Neural cell (in vitro differentiated cells): ENCODE results near the gene PTPRK. TPM values are rescaled to one million over a fixed set of nuclear protein-coding genes. Genes with fewer than 3 reads are reported as not detected.

ENCODE experiments used
- H2AFZ ChIP-seq: fragments of 200-600, 300-800 bp; sonication (generic), shearing (Covaris generic); 2 replicates; pipeline ENCODE4 v1.6.0; 2014; ENCODE audit warnings: low read depth, mild to moderate bottlenecking, antibody characterized with exemption, low read length, moderate library complexity
- H3F3A ChIP-seq: fragments of 200-600 bp; shearing (Covaris generic); 2 replicates; pipeline ENCODE4 v1.6.1; 2016; ENCODE audit warnings: mild to moderate bottlenecking, moderate library complexity, mixed read lengths, antibody characterized with exemption, low read length; ENCODE audit not compliant: insufficient read depth, poor library complexity, severe bottlenecking
- H3K27ac ChIP-seq: fragments of 200-600, 300-800 bp; sonication (generic), shearing (Covaris generic); 2 replicates; pipeline ENCODE4 v1.5.1; 2014; ENCODE audit warnings: mild to moderate bottlenecking, low read length, moderate library complexity
- H3K27me3 ChIP-seq: fragments of 300-800, 200-600 bp; sonication (generic), shearing (Covaris generic); 2 replicates; pipeline ENCODE4 v1.6.0; 2014; ENCODE audit warnings: mild to moderate bottlenecking, low read depth, low read length, moderate library complexity; ENCODE audit not compliant: insufficient read depth
- H3K36me3 ChIP-seq: fragments of 300-800, 200-600 bp; sonication (generic), shearing (Covaris generic); 2 replicates; pipeline ENCODE4 v1.5.1; 2014; ENCODE audit warnings: mild to moderate bottlenecking, antibody characterized with exemption, low read length, moderate library complexity; ENCODE audit not compliant: insufficient read depth
- H3K4me2 ChIP-seq: fragments of 300-800, 200-600 bp; sonication (generic), shearing (Covaris generic); 2 replicates; pipeline ENCODE4 v1.6.0; 2014; ENCODE audit warnings: mild to moderate bottlenecking, low read length
- H3K4me3 ChIP-seq: fragments of 300-800, 200-600 bp; sonication (generic), shearing (Covaris generic); 2 replicates; pipeline ENCODE4 v1.5.1; 2014; ENCODE audit warnings: mild to moderate bottlenecking, low read length, moderate library complexity
- H3K79me2 ChIP-seq: fragments of 200-600 bp; shearing (Covaris generic); replicated peaks from 2 replicates; pipeline ENCODE4 v1.6.0; 2014; ENCODE audit warnings: mild to moderate bottlenecking, low read length, moderate library complexity; ENCODE audit not compliant: insufficient read depth
- H3K9ac ChIP-seq: fragments of 300-800, 200-600 bp; sonication (generic), shearing (Covaris generic); 2 replicates; pipeline ENCODE4 v1.6.1; 2016; ENCODE audit warnings: mild to moderate bottlenecking, low read length, mixed read lengths
- H3K9me2 ChIP-seq: fragments of 200-600 bp; shearing (Covaris generic); 2 replicates; pipeline ENCODE4 v1.6.1; 2016; ENCODE audit warnings: mild to moderate bottlenecking, low read length, mixed read lengths; ENCODE audit not compliant: insufficient read depth
- H3K9me3 ChIP-seq: fragments of 200-600, 300-800 bp; sonication (generic), shearing (Covaris generic); 2 replicates; pipeline ENCODE4 v1.6.1; 2016; ENCODE audit warnings: mild to moderate bottlenecking, mixed run types, low read length, moderate library complexity, mixed read lengths
- H4K20me1 ChIP-seq: fragments of 200-600 bp; shearing (Covaris generic); 2 replicates; pipeline ENCODE4 v1.6.1; 2016; ENCODE audit warnings: mild to moderate bottlenecking, mixed run types; ENCODE audit not compliant: insufficient read depth
- CTCF ChIP-seq: fragments of 450-650 bp; IDR thresholded peaks from 2 replicates; pipeline ENCODE4 v1.5.1; 2014; ENCODE audit warnings: antibody characterized with exemption, mild to moderate bottlenecking, moderate library complexity; ENCODE audit not compliant: poor library complexity, severe bottlenecking
- EP300 ChIP-seq: fragments of 450-650 bp; conservative IDR thresholded peaks from 2 replicates; pipeline ENCODE4 v1.6.1; 2014; ENCODE audit warnings: antibody characterized with exemption, mild to moderate bottlenecking, moderate library complexity; ENCODE audit not compliant: poor library complexity, severe bottlenecking
- EZH2 ChIP-seq: fragments of 200-600, 300-800 bp; shearing (Covaris generic), sonication (generic); IDR thresholded peaks from 2 replicates; pipeline ENCODE4 v1.6.1; 2014; ENCODE audit warnings: antibody characterized with exemption, low read length, borderline replicate concordance, mild to moderate bottlenecking; ENCODE audit not compliant: insufficient read depth, poor library complexity, severe bottlenecking
- MXI1 ChIP-seq: fragments of 450-650 bp; conservative IDR thresholded peaks from 2 replicates; pipeline ENCODE4 v1.6.1; 2014; ENCODE audit warnings: antibody characterized with exemption, mild to moderate bottlenecking; ENCODE audit not compliant: poor library complexity, severe bottlenecking
- POLR2AphosphoS5 ChIP-seq: IDR thresholded peaks from 2 replicates; pipeline ENCODE4 v1.6.1; 2012
- RAD21 ChIP-seq: fragments of 450-650 bp; conservative IDR thresholded peaks from 2 replicates; pipeline ENCODE4 v1.6.1; 2014; ENCODE audit warnings: antibody characterized with exemption, mild to moderate bottlenecking, moderate library complexity
- SMC3 ChIP-seq: fragments of 450-650 bp; conservative IDR thresholded peaks from 2 replicates; pipeline ENCODE4 v1.6.1; 2014; ENCODE audit warnings: antibody characterized with exemption, mild to moderate bottlenecking, moderate library complexity; ENCODE audit not compliant: poor library complexity
- TAF1 ChIP-seq: IDR thresholded peaks from 2 replicates; pipeline ENCODE4 v1.6.1; 2012; ENCODE audit warnings: low read depth
- polyA plus RNA-seq: library from polyadenylated mRNA; depleted of rRNA; stranded (reverse); fragments of >200 nt; gene quantifications from 2 replicates; pipeline ENCODE4 v1.2.3, GENCODE V29; 2014
- TF ChIP-seq, protein P1 (sequence below): IDR thresholded peaks from 2 replicates; pipeline ENCODE4 v1.6.1; 2012; ENCODE audit warnings: borderline replicate concordance

PTPRK gene
- polyA plus RNA-seq, 1 donor from 2014 or later, result 10.4 TPM

GRCh38 chr6:128412680-128413079, 107.7 kb downstream of the PTPRK start:
- Histone ChIP-seq H3K36me3 (no peaks in the 10 kb centered on the region), H2AFZ (no peak overlapping the region), H3K4me3 (no peak overlapping the region), H3K27me3 (no peaks in the 10 kb centered on the region), H3K9me2 (no peaks in the 10 kb centered on the region), H3K79me2 (no peaks in the 10 kb centered on the region), H3F3A (no peaks in the 10 kb centered on the region), H3K9me3 (no peaks in the 10 kb centered on the region), H4K20me1 (no peaks in the 10 kb centered on the region), H3K27ac (no peak overlapping the region), H3K9ac (no peak overlapping the region), H3K4me2 (no peak overlapping the region)
- TF ChIP-seq CTCF (no peak), SMC3 (no peak), POLR2AphosphoS5 (no peak), EP300 (no peak), RAD21 (no peak)

DNA sequence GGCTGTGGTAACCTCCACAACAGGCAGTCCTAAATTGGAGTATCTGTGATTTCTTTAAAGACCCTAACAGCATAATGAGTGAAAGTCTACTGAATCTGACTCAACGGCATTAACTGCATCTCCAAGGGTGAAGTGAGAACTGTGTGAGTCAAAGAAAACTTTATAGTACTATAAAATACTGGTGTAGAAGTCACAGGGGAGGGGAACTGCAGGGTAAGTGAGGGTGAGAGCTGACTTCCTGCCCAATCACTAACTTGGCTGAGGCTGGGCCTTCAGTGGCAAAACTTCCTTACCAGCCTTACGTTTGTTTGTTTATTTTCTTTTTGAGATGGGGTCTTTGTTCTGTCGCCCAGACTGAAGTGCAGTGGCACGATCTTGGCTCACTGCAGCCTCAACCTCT, 109.8 kb downstream of the PTPRK start:
- Histone ChIP-seq H3K4me3 (no peak overlapping the region), H4K20me1 (no peaks in the 10 kb centered on the region), H3K9me3 (no peaks in the 10 kb centered on the region), H3K79me2 (no peaks in the 10 kb centered on the region), H3K27me3 (no peaks in the 10 kb centered on the region), H3K9me2 (no peaks in the 10 kb centered on the region), H3K9ac (no peak overlapping the region), H3K27ac (no peak overlapping the region), H3K4me2 (no peak overlapping the region), H2AFZ (no peak overlapping the region), H3F3A (no peaks in the 10 kb centered on the region), H3K36me3 (no peaks in the 10 kb centered on the region)
- TF ChIP-seq EP300 (no peak), POLR2AphosphoS5 (no peak), TAF1 (no peak), EZH2 (no peak), MXI1 (no peak), CTCF (no peak), SMC3 (no peak), RAD21 (no peak)
- TF ChIP-seq, protein P1, sequence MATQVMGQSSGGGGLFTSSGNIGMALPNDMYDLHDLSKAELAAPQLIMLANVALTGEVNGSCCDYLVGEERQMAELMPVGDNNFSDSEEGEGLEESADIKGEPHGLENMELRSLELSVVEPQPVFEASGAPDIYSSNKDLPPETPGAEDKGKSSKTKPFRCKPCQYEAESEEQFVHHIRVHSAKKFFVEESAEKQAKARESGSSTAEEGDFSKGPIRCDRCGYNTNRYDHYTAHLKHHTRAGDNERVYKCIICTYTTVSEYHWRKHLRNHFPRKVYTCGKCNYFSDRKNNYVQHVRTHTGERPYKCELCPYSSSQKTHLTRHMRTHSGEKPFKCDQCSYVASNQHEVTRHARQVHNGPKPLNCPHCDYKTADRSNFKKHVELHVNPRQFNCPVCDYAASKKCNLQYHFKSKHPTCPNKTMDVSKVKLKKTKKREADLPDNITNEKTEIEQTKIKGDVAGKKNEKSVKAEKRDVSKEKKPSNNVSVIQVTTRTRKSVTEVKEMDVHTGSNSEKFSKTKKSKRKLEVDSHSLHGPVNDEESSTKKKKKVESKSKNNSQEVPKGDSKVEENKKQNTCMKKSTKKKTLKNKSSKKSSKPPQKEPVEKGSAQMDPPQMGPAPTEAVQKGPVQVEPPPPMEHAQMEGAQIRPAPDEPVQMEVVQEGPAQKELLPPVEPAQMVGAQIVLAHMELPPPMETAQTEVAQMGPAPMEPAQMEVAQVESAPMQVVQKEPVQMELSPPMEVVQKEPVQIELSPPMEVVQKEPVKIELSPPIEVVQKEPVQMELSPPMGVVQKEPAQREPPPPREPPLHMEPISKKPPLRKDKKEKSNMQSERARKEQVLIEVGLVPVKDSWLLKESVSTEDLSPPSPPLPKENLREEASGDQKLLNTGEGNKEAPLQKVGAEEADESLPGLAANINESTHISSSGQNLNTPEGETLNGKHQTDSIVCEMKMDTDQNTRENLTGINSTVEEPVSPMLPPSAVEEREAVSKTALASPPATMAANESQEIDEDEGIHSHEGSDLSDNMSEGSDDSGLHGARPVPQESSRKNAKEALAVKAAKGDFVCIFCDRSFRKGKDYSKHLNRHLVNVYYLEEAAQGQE, result no peak
